CD4-positive, alpha-beta T cell (primary cell): ENCODE measurements around the gene GOPC. TPM values are rescaled to one million over a fixed set of nuclear protein-coding genes. Genes with fewer than 3 reads are reported as not detected.

ENCODE experiments used
- ATAC-seq: fragments of 200-7000 bp; cut with Tn5 transposase; one replicate; pipeline ENCODE4 v1.10.0; 2022; ENCODE audit warnings: mild to moderate bottlenecking; ENCODE audit not compliant: poor library complexity
- CTCF ChIA-PET: fragments of 350-600 bp; sonication (Branson Sonifier 250); formaldehyde crosslinking; loops from one replicate; lab custom pipeline; 2021; ENCODE audit warnings: antibody characterized with exemption, inconsistent platforms; lab: Charles Lee
- POLR2A ChIA-PET: fragments of 350-600 bp; sonication (Branson Sonifier 250); formaldehyde crosslinking; loops from one replicate; lab custom pipeline; 2021; ENCODE audit warnings: antibody characterized with exemption, inconsistent platforms; lab: Charles Lee
- DNase-seq, 14 experiments: peaks; one replicate each; pipeline ENCODE4 v3.0.0-alpha.2; 2013 to 2020; ENCODE audit warnings: mixed read lengths in 2 of 14
- H3K27ac ChIP-seq, 2 donors: one replicate each; pipeline versions ENCODE4 v1.5.1 to v1.7.0; 2013; ENCODE audit warnings: low read length in 2 of 2, low read depth in 1 of 2, mild to moderate bottlenecking in 1 of 2
- H3K27me3 ChIP-seq, 2 experiments: 1 replicate in 1 of 2; 2 replicates in 1 of 2; pipeline versions ENCODE4 v1.6.1 to v1.7.0; 2013; ENCODE audit warnings: low read length in 2 of 2, control low read depth in 1 of 2, mild to moderate bottlenecking in 1 of 2, moderate library complexity in 1 of 2; ENCODE audit not compliant: insufficient read depth in 2 of 2, control insufficient read depth in 1 of 2
- H3K36me3 ChIP-seq: one replicate; pipeline ENCODE4 v1.6.1; 2013; ENCODE audit warnings: low read length, control low read depth; ENCODE audit not compliant: insufficient read depth
- H3K4me1 ChIP-seq: one replicate; pipeline ENCODE4 v1.6.1; 2013; ENCODE audit warnings: low read length, control low read depth; ENCODE audit not compliant: insufficient read depth
- H3K4me3 ChIP-seq: one replicate; pipeline ENCODE4 v1.5.1; 2013; ENCODE audit warnings: mild to moderate bottlenecking, low read length, moderate library complexity
- H3K9me3 ChIP-seq, 2 experiments: 1 replicate in 1 of 2; 2 replicates in 1 of 2; pipeline versions ENCODE4 v1.6.1 to v1.7.0; 2013; ENCODE audit warnings: low read length in 2 of 2, mild to moderate bottlenecking in 2 of 2, control low read depth in 1 of 2, moderate library complexity in 1 of 2; ENCODE audit not compliant: control insufficient read depth in 1 of 2, insufficient read depth in 1 of 2
- H3K27ac Mint-ChIP-seq: one replicate; pipeline ENCODE4 v1.8.0; 2020; ENCODE audit warnings: mixed read lengths
- H3K27me3 Mint-ChIP-seq: one replicate; pipeline ENCODE4 v1.8.0; 2021; ENCODE audit warnings: mixed read lengths
- H3K36me3 Mint-ChIP-seq: one replicate; pipeline ENCODE4 v1.8.0; 2021; ENCODE audit warnings: low read depth, mixed read lengths
- H3K4me1 Mint-ChIP-seq: one replicate; pipeline ENCODE4 v1.8.0; 2021; ENCODE audit warnings: low read depth, mixed read lengths
- H3K4me3 Mint-ChIP-seq: one replicate; pipeline ENCODE4 v1.8.0; 2020; ENCODE audit warnings: mild to moderate bottlenecking, mixed read lengths
- H3K9me3 Mint-ChIP-seq: one replicate; pipeline ENCODE4 v1.8.0; 2020; ENCODE audit warnings: mixed read lengths
- intact Hi-C, 2 experiments: fragments of 100-400 bp; cut with DNase I in 1 of 2; cut with micrococcal nuclease in 1 of 2; formaldehyde crosslinking; loops; one replicate each; pipeline versions ENCODE4 v1.15.1 to v1.9.0; 2023 to 2025; cut with DNase I, micrococcal nuclease
- total RNA-seq, 174 experiments: library from RNA in 2 of 174; stranded (reverse) in 2 of 174; gene quantifications; one replicate each; pipeline ENCODE4 v1.2.3 and lab custom pipeline; 2021 to 2026
- TF ChIP-seq, protein P1 (sequence below): fragments of 200-600 bp; IDR thresholded peaks from one replicate; pipeline ENCODE4 v1.8.0; 2022; ENCODE audit warnings: antibody characterized with exemption, mild to moderate bottlenecking

The GOPC gene
- total RNA-seq, 2 experiments from 2014 or later, result 9.7 to 10.8 TPM

DNA sequence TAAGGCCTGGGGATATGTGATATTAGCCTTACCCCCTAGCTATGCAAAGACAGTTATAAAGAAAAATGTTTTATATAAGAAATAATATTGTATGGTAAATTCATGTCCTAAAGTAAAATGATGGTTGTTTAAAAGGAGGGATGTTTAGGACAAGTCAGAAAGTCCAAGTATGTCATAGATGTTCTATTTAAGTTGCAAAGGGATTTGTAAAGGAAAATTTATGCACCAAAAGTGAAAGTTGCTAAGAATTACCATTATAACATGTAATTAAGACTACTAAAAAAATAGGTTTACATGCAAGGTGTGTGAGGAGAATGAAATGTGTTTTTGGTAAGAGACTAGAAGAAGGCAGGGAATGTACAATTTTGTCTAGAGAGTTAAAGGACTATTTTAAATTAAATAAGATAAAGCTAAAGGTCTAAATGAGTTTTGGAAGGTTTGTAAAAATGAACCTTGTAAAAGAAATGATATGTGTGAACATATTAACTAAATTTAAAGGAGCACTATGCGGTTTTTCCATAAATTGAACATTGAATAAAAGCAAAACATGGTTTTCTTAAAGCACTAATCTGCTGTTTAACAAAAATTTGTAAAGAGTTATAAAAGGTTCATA is 22.7 kb upstream of the GOPC start:
- POLR2A ChIA-PET, result no interaction called here

DNA sequence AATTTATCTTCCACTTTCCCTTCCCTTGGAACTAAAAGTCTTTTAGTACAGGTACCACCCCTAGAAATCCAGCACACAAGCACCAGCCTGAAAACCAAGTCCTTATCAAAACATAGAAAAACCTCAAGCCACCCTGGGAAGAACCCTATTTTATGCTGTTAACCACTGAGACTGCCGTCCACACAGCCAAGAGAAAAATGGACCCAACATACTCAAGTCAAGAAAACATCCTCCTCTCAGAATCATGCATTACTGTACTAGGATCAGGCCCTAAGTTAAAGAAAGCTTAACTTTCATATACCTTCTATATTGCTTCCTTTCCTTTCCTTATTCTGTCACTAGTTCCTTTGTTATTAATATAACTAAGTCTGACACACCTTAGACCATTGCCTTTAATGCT is 16.9 kb upstream of the GOPC start:
- Histone ChIP-seq H3K4me3 (no peak overlapping the region), H3K27ac (no peak overlapping the region), H3K36me3 (no peaks in the 10 kb centered on the region), H3K9me3 (peaks cover 0 to 7% of the 10 kb centered on the region in 2 experiments), H3K4me1 (peaks cover 10% of the 10 kb centered on the region), H3K27me3 (no peaks in the 10 kb centered on the region)
- H3K4me3 Mint-ChIP-seq, result no peak overlapping the region
- TF ChIP-seq, protein P1, sequence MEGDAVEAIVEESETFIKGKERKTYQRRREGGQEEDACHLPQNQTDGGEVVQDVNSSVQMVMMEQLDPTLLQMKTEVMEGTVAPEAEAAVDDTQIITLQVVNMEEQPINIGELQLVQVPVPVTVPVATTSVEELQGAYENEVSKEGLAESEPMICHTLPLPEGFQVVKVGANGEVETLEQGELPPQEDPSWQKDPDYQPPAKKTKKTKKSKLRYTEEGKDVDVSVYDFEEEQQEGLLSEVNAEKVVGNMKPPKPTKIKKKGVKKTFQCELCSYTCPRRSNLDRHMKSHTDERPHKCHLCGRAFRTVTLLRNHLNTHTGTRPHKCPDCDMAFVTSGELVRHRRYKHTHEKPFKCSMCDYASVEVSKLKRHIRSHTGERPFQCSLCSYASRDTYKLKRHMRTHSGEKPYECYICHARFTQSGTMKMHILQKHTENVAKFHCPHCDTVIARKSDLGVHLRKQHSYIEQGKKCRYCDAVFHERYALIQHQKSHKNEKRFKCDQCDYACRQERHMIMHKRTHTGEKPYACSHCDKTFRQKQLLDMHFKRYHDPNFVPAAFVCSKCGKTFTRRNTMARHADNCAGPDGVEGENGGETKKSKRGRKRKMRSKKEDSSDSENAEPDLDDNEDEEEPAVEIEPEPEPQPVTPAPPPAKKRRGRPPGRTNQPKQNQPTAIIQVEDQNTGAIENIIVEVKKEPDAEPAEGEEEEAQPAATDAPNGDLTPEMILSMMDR, result no peak
- H3K36me3 Mint-ChIP-seq, result no peaks in the 10 kb centered on the region
- H3K9me3 Mint-ChIP-seq, result peaks cover 3% of the 10 kb centered on the region
- ATAC-seq (no peak), DNase-seq (peak in 1 of 14 experiments; percentile 29)
- POLR2A ChIA-PET, result no interaction called here
- H3K27ac Mint-ChIP-seq, result no peak overlapping the region
- intact Hi-C loops, result no loop called here
- peaks cover 5% of the 10 kb centered on the region for H3K4me1 Mint-ChIP-seq
- H3K27me3 Mint-ChIP-seq, result peaks cover 6% of the 10 kb centered on the region
- CTCF ChIA-PET, result interaction anchor here (0.7 kb wide), 1 partner anchor 32 kb away, joined by 3 read pairs; no protein-coding TSS in a partner anchor

More for the DNA sequence above, 22.7 kb upstream of the GOPC start:
- CTCF ChIA-PET, result interaction anchor here (1.9 kb wide), 1 partner anchor 10 kb away, joined by 4 read pairs; no protein-coding TSS in a partner anchor
- H3K9me3 Mint-ChIP-seq, result peaks cover 8% of the 10 kb centered on the region
- Histone ChIP-seq H3K27me3 (no peaks in the 10 kb centered on the region), H3K36me3 (no peaks in the 10 kb centered on the region), H3K4me3 (no peak overlapping the region), H3K9me3 (peaks cover 5 to 22% of the 10 kb centered on the region in 2 experiments), H3K4me1 (no peaks in the 10 kb centered on the region), H3K27ac (no peak overlapping the region)
- TF ChIP-seq, protein P1, result no peak
- no peak overlapping the region for H3K27ac Mint-ChIP-seq
- no peak overlapping the region for H3K4me3 Mint-ChIP-seq
- no peak for DNase-seq
- H3K4me1 Mint-ChIP-seq, result no peaks in the 10 kb centered on the region
- peaks cover 15% of the 10 kb centered on the region for H3K27me3 Mint-ChIP-seq
- intact Hi-C loops, result no loop called here
- no peak for ATAC-seq
- H3K36me3 Mint-ChIP-seq, result peaks cover 9% of the 10 kb centered on the region

- Mint-ChIP-seq H3K27me3 (peaks cover 9% of the 10 kb centered on the region), H3K4me1 (peaks cover 15% of the 10 kb centered on the region), H3K27ac (no peak overlapping the region), H3K9me3 (no peaks in the 10 kb centered on the region), H3K4me3 (no peak overlapping the region), H3K36me3 (no peaks in the 10 kb centered on the region)
- Histone ChIP-seq H3K27ac (no peak overlapping the region), H3K36me3 (no peaks in the 10 kb centered on the region), H3K27me3 (no peaks in the 10 kb centered on the region), H3K9me3 (no peaks in the 10 kb centered on the region), H3K4me3 (no peak overlapping the region), H3K4me1 (peaks cover 13% of the 10 kb centered on the region)
- POLR2A ChIA-PET, result no interaction called here
- CTCF ChIA-PET, result no interaction called here
- no peak for DNase-seq
- TF ChIP-seq, protein P1, result no peak
- intact Hi-C loops, result no loop called here
- ATAC-seq, result no peak
These were observed 15.1 kb upstream of the GOPC start for GRCh38 chr6:117617210-117618035.
